SK-N-MC (cell line): Measurements from ENCODE around the gene TMEM132D.

Experiments
- FOXP2 ChIP-seq: optimal IDR thresholded peaks from 2 replicates; pipeline ENCODE3; 2011; ENCODE audit warnings: mild to moderate bottlenecking, moderate library complexity; ENCODE audit not compliant: insufficient read depth; ENCODE audit errors: extremely low read length, control extremely low read depth
- POLR2AphosphoS5 ChIP-seq: IDR thresholded peaks from 2 replicates; pipeline ENCODE4 v1.6.1; 2012; ENCODE audit warnings: mild to moderate bottlenecking, low read depth, low read length, borderline replicate concordance

GRCh38 chr12:129312048-129312447, 591.8 kb downstream of the TMEM132D start:
- no peak for TF ChIP-seq POLR2AphosphoS5
- TF ChIP-seq FOXP2: no peak
